SK-N-SH (cell line): ENCODE data around the gene ADAMTS7.
"Not testable (repeated sequence)": the region's sequence is repeated elsewhere in the genome, so short reads cannot be mapped to it uniquely, and the experiment has no call there.

Experiments
- TF ChIP-seq, protein P1 (sequence below): fragments of 200-600 bp; sonication (generic); IDR thresholded peaks from 2 replicates; pipeline ENCODE4 v1.6.1; 2017; ENCODE audit warnings: antibody characterized with exemption, mild to moderate bottlenecking, moderate library complexity
- TF ChIP-seq, protein P2 (sequence below): fragments of 150-350 bp; IDR thresholded peaks from 2 replicates; pipeline ENCODE4 v1.6.1; 2016; ENCODE audit warnings: mild to moderate bottlenecking, low read depth, low read length

DNA sequence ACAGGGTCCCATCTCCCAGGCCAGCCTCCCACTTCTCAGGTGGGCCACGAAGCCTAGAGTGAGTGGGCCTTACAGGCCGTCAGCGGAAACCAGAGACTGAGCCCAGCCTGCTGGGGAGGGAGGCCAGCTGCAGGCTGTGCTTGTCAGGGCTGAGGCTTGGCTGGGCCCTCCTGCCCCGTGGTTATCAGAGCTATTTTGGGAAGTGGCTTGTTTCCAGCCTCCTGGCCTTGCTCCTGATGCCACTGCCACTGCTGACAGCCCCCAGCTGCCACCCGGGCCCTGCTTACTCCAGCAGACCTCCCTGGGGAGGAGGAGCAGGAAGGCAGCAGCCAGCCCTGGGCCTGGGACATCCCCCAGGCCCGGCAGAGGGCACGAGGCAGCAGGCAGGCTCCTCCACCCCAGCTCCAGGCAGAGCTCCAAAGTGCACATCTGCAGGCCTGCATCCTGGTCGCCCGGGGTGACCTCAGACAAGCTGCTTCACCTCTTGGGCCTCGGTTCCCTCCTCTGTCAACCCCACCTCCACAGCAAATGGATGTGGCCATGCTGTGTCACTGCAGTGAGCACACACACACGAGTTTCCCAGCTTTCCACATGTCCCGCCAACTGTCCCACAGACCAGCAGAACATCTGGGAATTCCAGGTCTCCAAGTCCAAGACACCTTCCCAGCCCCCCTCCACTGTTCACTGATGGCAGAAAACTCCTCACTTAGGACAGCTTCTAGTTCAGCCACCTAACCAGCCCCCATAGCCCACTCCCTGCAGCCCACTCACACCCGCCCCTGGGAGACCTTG lies 51.0 kb downstream of the ADAMTS7 start:
- TF ChIP-seq, protein P1, sequence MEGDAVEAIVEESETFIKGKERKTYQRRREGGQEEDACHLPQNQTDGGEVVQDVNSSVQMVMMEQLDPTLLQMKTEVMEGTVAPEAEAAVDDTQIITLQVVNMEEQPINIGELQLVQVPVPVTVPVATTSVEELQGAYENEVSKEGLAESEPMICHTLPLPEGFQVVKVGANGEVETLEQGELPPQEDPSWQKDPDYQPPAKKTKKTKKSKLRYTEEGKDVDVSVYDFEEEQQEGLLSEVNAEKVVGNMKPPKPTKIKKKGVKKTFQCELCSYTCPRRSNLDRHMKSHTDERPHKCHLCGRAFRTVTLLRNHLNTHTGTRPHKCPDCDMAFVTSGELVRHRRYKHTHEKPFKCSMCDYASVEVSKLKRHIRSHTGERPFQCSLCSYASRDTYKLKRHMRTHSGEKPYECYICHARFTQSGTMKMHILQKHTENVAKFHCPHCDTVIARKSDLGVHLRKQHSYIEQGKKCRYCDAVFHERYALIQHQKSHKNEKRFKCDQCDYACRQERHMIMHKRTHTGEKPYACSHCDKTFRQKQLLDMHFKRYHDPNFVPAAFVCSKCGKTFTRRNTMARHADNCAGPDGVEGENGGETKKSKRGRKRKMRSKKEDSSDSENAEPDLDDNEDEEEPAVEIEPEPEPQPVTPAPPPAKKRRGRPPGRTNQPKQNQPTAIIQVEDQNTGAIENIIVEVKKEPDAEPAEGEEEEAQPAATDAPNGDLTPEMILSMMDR = not testable (repeated sequence)
- TF ChIP-seq, protein P2, sequence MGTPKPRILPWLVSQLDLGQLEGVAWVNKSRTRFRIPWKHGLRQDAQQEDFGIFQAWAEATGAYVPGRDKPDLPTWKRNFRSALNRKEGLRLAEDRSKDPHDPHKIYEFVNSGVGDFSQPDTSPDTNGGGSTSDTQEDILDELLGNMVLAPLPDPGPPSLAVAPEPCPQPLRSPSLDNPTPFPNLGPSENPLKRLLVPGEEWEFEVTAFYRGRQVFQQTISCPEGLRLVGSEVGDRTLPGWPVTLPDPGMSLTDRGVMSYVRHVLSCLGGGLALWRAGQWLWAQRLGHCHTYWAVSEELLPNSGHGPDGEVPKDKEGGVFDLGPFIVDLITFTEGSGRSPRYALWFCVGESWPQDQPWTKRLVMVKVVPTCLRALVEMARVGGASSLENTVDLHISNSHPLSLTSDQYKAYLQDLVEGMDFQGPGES = not testable (repeated sequence)
